ENCODE results near the gene AFF2.

DNA sequence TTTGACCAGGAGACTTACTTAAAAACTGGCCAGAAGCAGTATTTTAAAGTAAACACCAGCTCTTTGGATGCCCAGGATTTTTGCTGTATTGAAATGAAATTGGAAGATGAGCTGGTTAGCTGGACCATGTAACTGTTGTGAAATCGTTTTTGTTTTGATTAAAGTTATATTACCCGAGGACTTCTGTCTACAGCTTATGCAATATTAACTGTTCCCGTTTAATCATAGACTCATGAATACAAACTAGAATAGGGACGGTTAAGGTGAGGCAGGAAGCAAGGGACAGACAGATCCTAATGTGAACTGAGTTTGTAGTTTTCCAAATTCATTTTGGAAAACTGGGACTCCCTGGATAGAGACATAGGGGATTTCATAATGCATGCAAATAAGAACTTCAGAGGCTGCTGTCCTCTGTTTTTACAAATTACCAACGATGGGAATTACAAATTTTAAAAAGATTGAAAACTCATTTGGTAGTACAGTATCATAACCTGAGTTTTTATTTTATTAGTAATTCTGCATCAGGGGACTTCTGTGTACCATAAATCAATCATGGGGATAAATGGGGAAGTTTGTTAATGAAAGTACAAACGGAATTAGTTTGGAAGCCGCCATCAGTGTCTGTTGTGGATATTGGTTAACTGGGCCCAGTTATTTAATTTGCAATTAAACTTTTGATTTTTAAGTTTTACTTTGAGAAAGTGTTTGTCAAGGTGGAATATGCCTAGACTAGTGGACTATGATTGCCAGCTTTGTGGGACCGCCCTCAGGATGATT is 304.4 kb downstream of the AFF2 start:
- TF ChIP-seq, protein P1, sequence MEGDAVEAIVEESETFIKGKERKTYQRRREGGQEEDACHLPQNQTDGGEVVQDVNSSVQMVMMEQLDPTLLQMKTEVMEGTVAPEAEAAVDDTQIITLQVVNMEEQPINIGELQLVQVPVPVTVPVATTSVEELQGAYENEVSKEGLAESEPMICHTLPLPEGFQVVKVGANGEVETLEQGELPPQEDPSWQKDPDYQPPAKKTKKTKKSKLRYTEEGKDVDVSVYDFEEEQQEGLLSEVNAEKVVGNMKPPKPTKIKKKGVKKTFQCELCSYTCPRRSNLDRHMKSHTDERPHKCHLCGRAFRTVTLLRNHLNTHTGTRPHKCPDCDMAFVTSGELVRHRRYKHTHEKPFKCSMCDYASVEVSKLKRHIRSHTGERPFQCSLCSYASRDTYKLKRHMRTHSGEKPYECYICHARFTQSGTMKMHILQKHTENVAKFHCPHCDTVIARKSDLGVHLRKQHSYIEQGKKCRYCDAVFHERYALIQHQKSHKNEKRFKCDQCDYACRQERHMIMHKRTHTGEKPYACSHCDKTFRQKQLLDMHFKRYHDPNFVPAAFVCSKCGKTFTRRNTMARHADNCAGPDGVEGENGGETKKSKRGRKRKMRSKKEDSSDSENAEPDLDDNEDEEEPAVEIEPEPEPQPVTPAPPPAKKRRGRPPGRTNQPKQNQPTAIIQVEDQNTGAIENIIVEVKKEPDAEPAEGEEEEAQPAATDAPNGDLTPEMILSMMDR (IDR thresholded peaks at IDR 0.05 in 4 of 5, conservative IDR thresholded peaks at IDR 0.05 in 1 of 5) = no peak
- no peak for TF ChIP-seq POLR2A (IDR thresholded peaks at IDR 0.05)
